PFSK-1 (cell line): ENCODE results near the gene TMC6.

ENCODE experiments used
- FOXP2 ChIP-seq: optimal IDR thresholded peaks from 2 replicates; pipeline ENCODE3; 2011; ENCODE audit warnings: borderline replicate concordance, control low read depth, inconsistent platforms; ENCODE audit not compliant: insufficient read depth; ENCODE audit errors: extremely low read length, extremely low read depth
- POLR2AphosphoS5 ChIP-seq: IDR thresholded peaks from 2 replicates; pipeline ENCODE4 v1.6.1; 2012; ENCODE audit warnings: low read depth, mild to moderate bottlenecking, control low read depth, low read length, moderate library complexity
- SIN3A ChIP-seq: IDR thresholded peaks from 2 replicates; pipeline ENCODE4 v1.6.1; 2012; ENCODE audit warnings: mild to moderate bottlenecking, low read length, moderate library complexity, borderline replicate concordance; ENCODE audit not compliant: insufficient read depth
- TAF1 ChIP-seq: IDR thresholded peaks from 2 replicates; pipeline ENCODE4 v1.6.1; 2012; ENCODE audit warnings: low read length, control low read depth, borderline replicate concordance; ENCODE audit not compliant: insufficient read depth
- TF ChIP-seq, protein P1 (sequence below), 2 experiments: IDR thresholded peaks; 2 replicates each; pipeline versions ENCODE4 v1.6.1 to v1.8.0; 2011 to 2012; ENCODE audit warnings: low read depth in 2 of 2, low read length in 2 of 2, control low read depth in 1 of 2, inconsistent platforms in 1 of 2, mild to moderate bottlenecking in 1 of 2, moderate library complexity in 1 of 2; ENCODE audit not compliant: insufficient read depth in 1 of 2

The TMC6 gene

DNA sequence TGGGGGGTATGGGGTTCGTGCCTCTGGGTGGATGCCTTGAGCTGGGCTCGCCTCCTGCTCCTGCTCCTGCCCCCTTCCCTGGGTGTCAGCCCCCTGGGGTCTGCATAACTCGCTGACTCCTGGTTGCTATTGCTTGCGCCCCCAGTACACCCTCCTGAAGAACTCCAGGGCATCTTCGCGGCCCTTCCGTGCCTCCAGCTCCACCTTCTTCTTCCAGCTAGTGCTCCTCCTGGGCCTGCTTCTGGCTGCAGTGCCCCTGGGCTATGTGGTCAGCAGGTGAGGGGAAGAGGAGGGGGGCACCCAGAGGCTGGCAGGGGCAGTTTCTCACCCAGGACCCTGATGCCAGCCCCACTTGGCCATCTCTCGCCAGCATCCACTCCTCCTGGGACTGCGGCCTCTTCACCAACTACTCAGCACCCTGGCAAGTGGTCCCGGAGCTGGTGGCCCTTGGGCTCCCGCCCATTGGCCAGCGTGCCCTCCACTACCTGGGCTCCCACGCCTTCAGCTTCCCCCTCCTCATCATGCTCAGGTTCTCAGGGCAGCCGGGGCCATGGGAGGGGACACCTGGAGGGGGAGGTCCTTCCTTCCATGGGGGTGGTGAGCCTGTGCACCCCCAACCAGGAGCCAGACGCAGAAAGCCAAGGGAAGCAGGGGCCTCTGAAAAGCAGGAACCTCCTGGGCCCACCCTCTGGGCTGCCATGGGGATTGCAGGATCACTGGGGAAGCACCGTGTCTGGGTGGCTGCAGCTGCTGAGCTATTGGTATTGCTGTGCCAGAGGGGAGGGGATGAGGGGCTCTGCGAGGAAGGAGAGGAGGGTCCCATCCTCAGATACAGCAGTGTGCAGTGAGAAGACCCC is 9.9 kb upstream of the TMC6 start:
- no peak for TF ChIP-seq POLR2AphosphoS5
- TF ChIP-seq, protein P1, sequence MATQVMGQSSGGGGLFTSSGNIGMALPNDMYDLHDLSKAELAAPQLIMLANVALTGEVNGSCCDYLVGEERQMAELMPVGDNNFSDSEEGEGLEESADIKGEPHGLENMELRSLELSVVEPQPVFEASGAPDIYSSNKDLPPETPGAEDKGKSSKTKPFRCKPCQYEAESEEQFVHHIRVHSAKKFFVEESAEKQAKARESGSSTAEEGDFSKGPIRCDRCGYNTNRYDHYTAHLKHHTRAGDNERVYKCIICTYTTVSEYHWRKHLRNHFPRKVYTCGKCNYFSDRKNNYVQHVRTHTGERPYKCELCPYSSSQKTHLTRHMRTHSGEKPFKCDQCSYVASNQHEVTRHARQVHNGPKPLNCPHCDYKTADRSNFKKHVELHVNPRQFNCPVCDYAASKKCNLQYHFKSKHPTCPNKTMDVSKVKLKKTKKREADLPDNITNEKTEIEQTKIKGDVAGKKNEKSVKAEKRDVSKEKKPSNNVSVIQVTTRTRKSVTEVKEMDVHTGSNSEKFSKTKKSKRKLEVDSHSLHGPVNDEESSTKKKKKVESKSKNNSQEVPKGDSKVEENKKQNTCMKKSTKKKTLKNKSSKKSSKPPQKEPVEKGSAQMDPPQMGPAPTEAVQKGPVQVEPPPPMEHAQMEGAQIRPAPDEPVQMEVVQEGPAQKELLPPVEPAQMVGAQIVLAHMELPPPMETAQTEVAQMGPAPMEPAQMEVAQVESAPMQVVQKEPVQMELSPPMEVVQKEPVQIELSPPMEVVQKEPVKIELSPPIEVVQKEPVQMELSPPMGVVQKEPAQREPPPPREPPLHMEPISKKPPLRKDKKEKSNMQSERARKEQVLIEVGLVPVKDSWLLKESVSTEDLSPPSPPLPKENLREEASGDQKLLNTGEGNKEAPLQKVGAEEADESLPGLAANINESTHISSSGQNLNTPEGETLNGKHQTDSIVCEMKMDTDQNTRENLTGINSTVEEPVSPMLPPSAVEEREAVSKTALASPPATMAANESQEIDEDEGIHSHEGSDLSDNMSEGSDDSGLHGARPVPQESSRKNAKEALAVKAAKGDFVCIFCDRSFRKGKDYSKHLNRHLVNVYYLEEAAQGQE (IDR thresholded peaks at IDR 0.05; ENCODE audit: insufficient read depth in 1 of 2, low read depth in 2 of 2, low read length in 2 of 2): no peak

DNA sequence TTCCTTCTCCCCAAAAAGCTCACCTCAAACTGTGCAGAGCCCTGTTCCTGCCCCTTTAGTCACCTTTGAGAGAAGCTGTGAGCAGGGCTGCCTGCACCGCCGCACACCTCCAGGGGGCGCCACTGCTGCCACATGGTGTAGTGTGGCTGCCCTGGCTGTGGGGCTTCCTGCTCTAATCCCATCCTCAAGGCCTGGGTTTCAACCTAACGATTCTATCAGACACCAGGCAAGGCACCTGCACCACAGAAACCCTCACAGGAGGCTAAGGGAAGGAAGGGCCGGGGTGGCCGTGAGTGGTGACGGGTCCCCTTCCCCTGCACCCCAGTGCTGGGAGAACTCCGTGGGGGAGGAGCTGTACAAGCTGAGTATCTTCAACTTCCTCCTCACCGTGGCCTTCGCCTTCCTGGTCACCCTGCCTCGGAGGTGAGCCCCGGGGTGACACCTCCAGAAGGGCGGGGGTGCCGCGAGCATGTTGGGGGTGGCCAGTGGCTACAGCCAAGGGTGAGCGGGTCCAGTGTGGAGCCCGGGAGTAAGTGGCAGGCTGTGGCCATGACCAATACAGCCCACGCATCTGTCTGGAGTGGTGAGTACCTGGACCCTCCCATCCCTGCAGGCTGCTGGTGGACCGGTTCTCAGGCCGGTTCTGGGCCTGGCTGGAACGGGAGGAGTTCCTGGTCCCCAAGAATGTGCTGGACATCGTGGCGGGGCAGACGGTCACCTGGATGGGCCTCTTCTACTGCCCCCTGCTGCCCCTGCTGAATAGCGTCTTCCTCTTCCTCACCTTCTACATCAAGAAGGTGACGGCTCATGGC is 9.0 kb upstream of the TMC6 start:
- TF ChIP-seq FOXP2 (no peak), POLR2AphosphoS5 (no peak), TAF1 (no peak), SIN3A (no peak)
- TF ChIP-seq, protein P1 (IDR thresholded peaks at IDR 0.05; ENCODE audit: insufficient read depth in 1 of 2, low read depth in 2 of 2, low read length in 2 of 2): no peak

DNA sequence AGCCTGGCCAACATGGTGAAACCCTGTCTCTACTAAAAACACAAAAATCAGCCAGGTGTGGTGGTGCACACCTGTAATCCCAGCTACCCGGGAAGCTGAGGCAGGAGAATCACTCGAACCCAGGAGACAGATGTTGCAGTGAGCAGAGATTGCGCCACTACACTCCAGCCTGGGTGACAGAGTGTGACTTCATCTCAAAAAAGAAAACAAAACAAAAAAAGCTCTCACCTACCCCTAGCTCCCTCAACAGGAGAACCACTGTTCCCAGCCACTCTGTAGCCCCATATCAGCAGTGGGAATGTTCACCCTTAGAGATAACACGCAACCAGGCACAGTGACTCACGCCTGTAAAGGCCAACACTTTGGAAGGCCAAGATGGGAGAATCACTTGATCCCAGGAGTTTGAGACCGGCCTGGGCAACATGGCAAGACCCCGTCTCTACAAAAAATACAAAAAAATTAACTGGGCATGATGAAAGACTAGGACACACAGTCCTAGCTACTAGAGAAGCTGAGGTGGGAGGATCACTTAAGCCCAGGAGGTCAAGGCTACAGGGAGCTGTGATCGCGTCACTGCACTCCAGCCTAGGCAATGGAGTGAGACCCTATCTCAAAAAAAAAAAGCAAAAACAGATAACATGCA is 7.4 kb upstream of the TMC6 start:
- TF ChIP-seq, protein P1 (IDR thresholded peaks at IDR 0.05; ENCODE audit: insufficient read depth in 1 of 2, low read depth in 2 of 2, low read length in 2 of 2): no peak
- TF ChIP-seq FOXP2 (no peak), SIN3A (no peak), TAF1 (no peak), POLR2AphosphoS5 (no peak)

DNA sequence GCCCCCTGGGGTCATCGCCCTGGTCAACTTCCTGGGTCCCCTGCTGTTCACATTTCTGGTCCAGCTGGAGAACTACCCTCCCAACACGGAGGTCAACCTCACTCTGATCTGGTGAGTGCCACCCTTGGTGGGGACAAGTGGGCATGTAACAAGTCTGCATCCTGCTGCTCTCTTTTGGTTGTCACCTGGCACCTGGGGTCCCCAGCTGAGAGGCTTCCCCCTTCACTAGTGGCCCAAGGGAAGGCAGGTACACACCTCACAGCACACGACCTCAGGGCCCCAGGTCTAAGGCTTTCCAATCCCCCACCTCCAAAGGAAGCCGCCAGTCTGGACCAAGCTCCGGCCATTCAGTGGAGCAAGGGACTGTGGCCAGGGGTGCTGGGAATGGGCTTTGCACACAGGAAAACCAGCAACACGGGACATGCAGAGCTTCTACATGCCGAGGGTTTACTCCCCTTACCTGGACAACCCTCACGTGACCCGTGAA is 6.4 kb upstream of the TMC6 start:
- TF ChIP-seq FOXP2 (no peak), POLR2AphosphoS5 (no peak), TAF1 (no peak), SIN3A (no peak)
- TF ChIP-seq, protein P1 (IDR thresholded peaks at IDR 0.05; ENCODE audit: insufficient read depth in 1 of 2, low read depth in 2 of 2, low read length in 2 of 2): no peak
